ENCODE measurements around the gene DSCAML1.
A peak's percentile ranks its signal among the peaks of the same experiment; 100 is the strongest.
"Not testable (repeated sequence)": the region's sequence is repeated elsewhere in the genome, so short reads cannot be mapped to it uniquely, and the experiment has no call there.

Gene DSCAML1

GRCh38 chr11:117819096-117820040 is 22.4 kb upstream of the DSCAML1 start:
- DNase-seq (ENCODE audit: low read depth in 2 of 2): no peak

- DNase-seq (ENCODE audit: low read depth in 2 of 2): no peak
Measured at GRCh38 chr11:117818041-117818873, 21.2 kb upstream of the DSCAML1 start.

GRCh38 chr11:117817368-117818040 is 20.5 kb upstream of the DSCAML1 start:
- peak; percentile 85 to 90 for DNase-seq (ENCODE audit: low read depth in 2 of 2)

GRCh38 chr11:117816846-117817367 is 19.9 kb upstream of the DSCAML1 start:
- DNase-seq (ENCODE audit: low read depth in 2 of 2): no peak

- no peak for DNase-seq (ENCODE audit: low read depth in 2 of 2)
Measured at GRCh38 chr11:117816151-117816741, 19.2 kb upstream of the DSCAML1 start.

GRCh38 chr11:117815262-117815803 is 18.3 kb upstream of the DSCAML1 start:
- DNase-seq (ENCODE audit: low read depth in 2 of 2): peak in 1 of 2 donors; percentile 40

GRCh38 chr11:117814766-117815261 is 17.8 kb upstream of the DSCAML1 start:
- peak; percentile 35 to 68 for DNase-seq (ENCODE audit: low read depth in 2 of 2)

GRCh38 chr11:117814204-117814765 is 17.3 kb upstream of the DSCAML1 start:
- no peak for DNase-seq (ENCODE audit: low read depth in 2 of 2)

GRCh38 chr11:117810056-117810451 is 13.0 kb upstream of the DSCAML1 start:
- not testable (repeated sequence) for DNase-seq (ENCODE audit: low read depth in 2 of 2)

GRCh38 chr11:117809236-117810055 is 12.4 kb upstream of the DSCAML1 start:
- DNase-seq (ENCODE audit: low read depth in 2 of 2): peak in 1 of 2 donors; percentile 44

- DNase-seq (ENCODE audit: low read depth in 2 of 2): no peak
Measured at GRCh38 chr11:117808784-117809183, 11.8 kb upstream of the DSCAML1 start.

- DNase-seq (ENCODE audit: low read depth in 2 of 2): peak; percentile 50 to 79
Measured at GRCh38 chr11:117807482-117808327, 10.7 kb upstream of the DSCAML1 start.

GRCh38 chr11:117806846-117807245 is 9.8 kb upstream of the DSCAML1 start:
- no peak for DNase-seq (ENCODE audit: low read depth in 2 of 2)

GRCh38 chr11:117805045-117805444 is 8.0 kb upstream of the DSCAML1 start:
- no peak for DNase-seq (ENCODE audit: low read depth in 2 of 2)

- DNase-seq (ENCODE audit: low read depth in 2 of 2): no peak
Measured at GRCh38 chr11:117803896-117804295, 6.9 kb upstream of the DSCAML1 start.

GRCh38 chr11:117799634-117800033 is 2.6 kb upstream of the DSCAML1 start:
- no peak for DNase-seq (ENCODE audit: low read depth in 2 of 2)

GRCh38 chr11:117796456-117796871 is 552 bp downstream of the DSCAML1 start:
- DNase-seq (ENCODE audit: low read depth in 2 of 2): no peak

- DNase-seq (ENCODE audit: low read depth in 2 of 2): no peak
Measured at GRCh38 chr11:117795638-117796455, 1.2 kb downstream of the DSCAML1 start.
